ENCODE results near the gene GPR84. TPM values are rescaled to one million over a fixed set of nuclear protein-coding genes. Genes with fewer than 3 reads are reported as not detected.

The GPR84 gene
- total RNA-seq, 2 donors from 2014 or later = 0.43 TPM; not detected in 1

GRCh38 chr12:54337280-54337842 lies 26.9 kb downstream of the GPR84 start:
- H3K9me3 ChIP-seq = no peaks in the 10 kb centered on the region
- DNase-seq (ENCODE audit: low spot score) = no peak
- H3K4me3 ChIP-seq = no peak overlapping the region
- peaks cover 0 to 28% of the 10 kb centered on the region in 2 donors for H3K4me1 ChIP-seq
- H3K36me3 ChIP-seq = peaks cover 20% of the 10 kb centered on the region
- peak overlapping the region; percentile 34 to 44 for H3K27ac ChIP-seq
- no peaks in the 10 kb centered on the region for H3K27me3 ChIP-seq
- peak in 1 of 2 donors; percentile 54 for TF ChIP-seq CTCF (IDR thresholded peaks at IDR 0.05)

DNA sequence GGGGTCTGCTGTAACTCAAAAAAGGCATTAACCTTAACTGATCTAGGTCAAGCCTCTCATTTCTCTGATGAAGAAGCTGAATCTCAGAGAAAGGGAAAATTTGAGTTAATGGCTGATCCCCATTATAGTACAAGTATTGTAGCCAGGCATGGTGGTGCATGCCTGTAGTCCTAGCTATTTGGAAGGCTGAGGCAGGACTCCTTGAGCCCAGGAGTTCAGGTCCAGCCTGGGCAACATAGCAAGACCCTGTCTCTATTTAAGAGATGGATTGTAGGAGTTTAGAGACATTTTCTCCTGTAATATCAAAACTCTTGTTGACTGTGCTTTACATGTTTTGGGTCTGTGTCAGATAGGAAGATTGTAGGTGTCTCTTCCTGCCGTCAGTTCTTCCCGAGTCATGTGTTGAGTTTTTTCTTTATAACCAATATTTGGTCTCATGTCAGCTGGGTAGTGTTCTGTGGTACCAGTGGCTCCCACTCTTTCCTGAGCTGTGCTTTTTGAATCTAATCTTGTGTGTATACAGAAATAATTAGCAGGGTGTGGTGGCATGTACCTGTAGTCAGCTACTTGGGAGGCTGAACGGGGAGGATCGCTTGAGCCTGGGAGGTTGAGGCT lies 30.8 kb downstream of the GPR84 start:
- H3K27me3 ChIP-seq = no peaks in the 10 kb centered on the region
- no peak for TF ChIP-seq CTCF (IDR thresholded peaks at IDR 0.05)
- no peaks in the 10 kb centered on the region for H3K36me3 ChIP-seq
- H3K9me3 ChIP-seq = no peaks in the 10 kb centered on the region
- no peak for DNase-seq (ENCODE audit: low spot score)
- H3K27ac ChIP-seq = no peak overlapping the region
- peaks cover 0 to 42% of the 10 kb centered on the region in 2 donors for H3K4me1 ChIP-seq
- no peak overlapping the region for H3K4me3 ChIP-seq

- H3K27me3 ChIP-seq = no peaks in the 10 kb centered on the region
- no peak overlapping the region for H3K4me3 ChIP-seq
- TF ChIP-seq CTCF (IDR thresholded peaks at IDR 0.05) = no peak
- H3K4me1 ChIP-seq = peaks cover 0 to 36% of the 10 kb centered on the region in 2 donors
- no peak for DNase-seq (ENCODE audit: low spot score)
- no peaks in the 10 kb centered on the region for H3K36me3 ChIP-seq
- no peak overlapping the region for H3K27ac ChIP-seq
- H3K9me3 ChIP-seq = no peaks in the 10 kb centered on the region
These were observed 32.8 kb downstream of the GPR84 start for GRCh38 chr12:54331461-54331860.

DNA sequence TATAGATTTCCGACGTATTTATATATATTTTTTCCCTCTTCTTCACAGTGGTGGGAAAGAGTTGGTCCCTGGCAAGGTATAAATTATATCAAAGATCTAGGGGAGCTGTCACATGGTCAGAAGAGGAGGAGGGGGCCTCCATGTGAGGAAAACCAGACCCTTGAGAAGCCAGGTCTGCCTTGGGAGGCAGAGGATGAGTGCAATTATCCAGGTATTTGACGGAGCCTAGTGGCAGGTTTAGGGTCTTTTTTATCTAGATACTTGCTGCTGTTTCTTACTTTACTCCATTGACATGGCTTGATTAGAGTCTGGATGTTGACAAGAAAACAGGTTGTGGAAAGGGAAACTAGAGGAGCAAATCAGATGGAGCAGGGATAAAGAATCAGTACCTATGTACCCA lies 33.8 kb downstream of the GPR84 start:
- Histone ChIP-seq H3K36me3 (no peaks in the 10 kb centered on the region), H3K27ac (no peak overlapping the region), H3K4me3 (no peak overlapping the region), H3K27me3 (no peaks in the 10 kb centered on the region), H3K9me3 (no peaks in the 10 kb centered on the region), H3K4me1 (peaks cover 0 to 44% of the 10 kb centered on the region in 2 donors)
- no peak for TF ChIP-seq CTCF (IDR thresholded peaks at IDR 0.05)
- no peak for DNase-seq (ENCODE audit: low spot score)

GRCh38 chr12:54329759-54330158 lies 34.5 kb downstream of the GPR84 start:
- H3K36me3 ChIP-seq = no peaks in the 10 kb centered on the region
- H3K4me1 ChIP-seq = peaks cover 0 to 44% of the 10 kb centered on the region in 2 donors
- H3K27me3 ChIP-seq = no peaks in the 10 kb centered on the region
- no peak overlapping the region for H3K27ac ChIP-seq
- H3K9me3 ChIP-seq = no peaks in the 10 kb centered on the region
- no peak overlapping the region for H3K4me3 ChIP-seq
- TF ChIP-seq CTCF (IDR thresholded peaks at IDR 0.05) = no peak
- no peak for DNase-seq (ENCODE audit: low spot score)
